Muscle of back (tissue), 11 donors: ENCODE data around the gene MIA2. TPM values are rescaled to one million over a fixed set of nuclear protein-coding genes. Genes with fewer than 3 reads are reported as not detected.

Source experiments
- DNase-seq, 3 donors: peaks; one replicate each; pipeline versions ENCODE4 v3.0.0 to v3.0.0-alpha.2; 2013
- polyA plus RNA-seq, 10 donors: library from polyadenylated mRNA; unstranded; fragments of 120-200 nt; gene quantifications; one replicate each; pipeline ENCODE4 v1.2.1, GENCODE V29; 2013; ENCODE audit not compliant: insufficient read length in 10 of 10

Gene MIA2
- polyA plus RNA-seq, 10 donors, result 15.0 to 24.5 (median 16.9) TPM

DNA sequence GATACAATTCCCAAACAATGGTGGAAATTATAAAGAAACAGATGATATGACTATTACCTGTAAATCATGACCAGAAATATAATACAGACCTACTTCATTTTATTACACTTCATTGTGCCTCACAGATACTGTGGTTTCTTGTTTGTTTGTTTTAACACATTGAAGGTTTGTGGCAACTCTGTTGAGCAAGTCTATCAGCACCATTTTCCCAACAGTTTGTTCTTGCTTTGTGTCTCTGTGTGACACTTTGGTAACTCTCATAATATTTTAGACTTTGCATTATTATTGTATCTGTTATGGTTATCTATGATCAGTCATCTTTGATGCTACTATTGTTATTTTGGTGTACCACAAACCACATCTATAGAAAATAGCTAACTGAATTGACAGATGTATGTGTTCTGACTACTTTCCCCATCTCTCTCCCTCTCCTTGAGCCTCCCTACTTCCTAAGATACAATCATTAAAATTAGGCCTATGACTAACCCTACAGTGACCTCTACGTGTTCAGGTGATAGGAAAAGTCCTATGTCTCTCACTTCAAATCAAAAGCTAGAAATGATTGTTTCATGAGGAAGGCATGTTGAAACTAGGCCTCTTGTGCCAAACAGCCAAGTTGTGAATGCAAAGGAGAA is 149.4 kb downstream of the MIA2 start:
- DNase-seq, result no peak

DNA sequence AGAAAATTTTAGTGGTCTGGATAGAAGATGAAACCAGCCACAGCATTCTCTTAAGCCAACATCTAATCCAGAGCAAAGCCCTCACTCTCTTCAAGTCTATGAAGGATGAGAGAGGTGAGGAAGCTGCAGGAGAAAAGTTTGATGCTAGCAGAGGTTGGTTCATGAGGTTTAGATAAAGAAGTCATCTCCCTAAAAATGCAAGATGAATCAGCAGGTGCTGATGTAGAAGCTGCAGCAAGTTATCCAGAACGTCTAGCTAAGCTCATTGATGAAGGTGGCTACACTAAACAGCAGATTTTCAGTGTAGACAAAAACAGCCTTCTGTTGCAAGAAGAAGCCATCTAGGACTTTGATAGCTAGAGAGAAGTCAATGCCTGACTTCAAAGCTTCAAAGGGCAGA is 150.0 kb downstream of the MIA2 start:
- no peak for DNase-seq

DNA sequence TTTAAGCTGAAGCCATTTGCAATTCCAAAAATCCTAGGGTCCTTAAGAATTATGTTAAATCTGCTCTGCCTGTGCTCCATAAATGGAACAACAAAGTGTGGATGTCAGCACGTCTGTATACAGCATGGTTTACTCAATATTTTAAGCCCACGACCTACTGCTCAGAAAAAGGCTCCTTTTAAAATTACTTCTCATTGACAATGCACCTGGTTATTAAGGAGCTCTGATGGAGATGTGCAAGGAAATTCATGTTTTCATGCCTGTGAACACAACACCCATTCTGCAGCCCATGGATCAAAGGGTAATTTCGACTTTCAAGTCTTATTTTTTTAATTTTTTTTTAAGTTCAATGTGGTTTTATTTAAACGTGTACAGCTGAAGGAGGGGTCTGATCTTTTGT is 150.5 kb downstream of the MIA2 start:
- DNase-seq, result no peak

DNA sequence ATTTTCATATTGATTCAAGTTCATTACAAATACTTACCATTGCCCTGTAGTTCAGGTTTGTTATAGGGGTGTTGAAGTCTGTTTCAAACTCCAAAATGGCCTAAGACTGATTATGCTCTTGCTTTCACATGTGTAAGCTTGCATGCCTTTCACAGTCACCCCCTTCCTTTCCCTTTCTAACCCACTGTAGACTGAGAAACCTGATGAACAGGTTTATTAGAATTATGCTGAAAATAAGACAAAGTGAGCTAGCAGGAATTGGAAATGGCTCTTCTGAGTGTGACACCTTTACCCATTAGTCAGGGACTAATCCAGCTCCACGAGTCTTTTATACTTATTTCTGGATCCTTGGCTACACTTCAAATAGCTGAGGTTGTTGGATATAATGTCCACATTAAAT is 159.6 kb downstream of the MIA2 start:
- DNase-seq, result no peak

DNA sequence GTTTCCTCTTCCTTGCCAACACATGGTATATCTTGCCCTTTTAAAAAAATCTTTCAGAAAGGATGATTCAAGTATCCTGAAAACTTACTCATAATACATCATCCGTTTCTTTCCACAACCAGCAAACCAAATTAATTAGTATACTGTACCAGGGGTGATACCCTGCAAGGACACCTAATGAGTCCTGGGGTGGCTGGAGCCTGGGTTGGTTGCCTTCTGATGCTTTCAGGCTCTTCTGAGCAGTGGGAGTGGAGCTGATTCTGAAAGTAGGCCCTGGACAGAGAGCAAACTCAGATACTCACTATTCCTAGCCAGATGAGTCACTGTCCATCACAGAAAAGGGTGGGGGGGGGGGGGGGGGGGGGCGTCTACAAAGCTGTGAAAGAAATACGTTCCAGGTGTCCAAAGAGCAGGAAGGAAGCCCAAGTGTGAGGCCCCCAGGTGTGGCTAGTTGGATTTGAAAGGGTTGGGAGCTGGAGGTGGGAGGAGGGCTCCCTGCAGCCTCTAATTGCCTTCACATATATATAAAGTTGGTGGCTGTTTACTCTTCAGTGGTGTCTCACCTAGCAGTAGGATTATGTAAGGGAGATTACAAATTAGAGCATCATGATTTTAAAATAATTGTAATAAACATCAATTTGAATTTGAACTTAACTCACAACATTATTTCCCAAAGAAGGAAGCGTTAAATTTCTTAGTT is 162.0 kb downstream of the MIA2 start:
- no peak for DNase-seq

DNA sequence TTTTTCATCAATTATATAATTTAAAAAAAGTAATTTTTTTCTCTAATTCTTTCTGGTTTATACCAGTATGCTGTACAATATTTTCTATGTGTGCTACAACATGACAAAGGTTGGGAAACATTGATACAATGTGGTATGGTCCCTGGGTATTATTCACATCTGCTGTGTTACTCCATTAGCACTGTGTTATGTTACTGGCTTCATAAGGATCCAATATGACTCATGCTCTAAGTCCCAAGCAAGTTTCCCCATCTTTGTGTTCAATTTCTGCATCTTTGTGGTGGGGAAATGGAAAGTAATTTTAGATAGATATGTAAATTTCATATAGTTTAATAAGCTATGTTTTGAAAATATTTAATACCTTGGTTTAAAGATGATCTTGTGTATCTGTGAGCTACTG is 162.7 kb downstream of the MIA2 start:
- no peak for DNase-seq

DNA sequence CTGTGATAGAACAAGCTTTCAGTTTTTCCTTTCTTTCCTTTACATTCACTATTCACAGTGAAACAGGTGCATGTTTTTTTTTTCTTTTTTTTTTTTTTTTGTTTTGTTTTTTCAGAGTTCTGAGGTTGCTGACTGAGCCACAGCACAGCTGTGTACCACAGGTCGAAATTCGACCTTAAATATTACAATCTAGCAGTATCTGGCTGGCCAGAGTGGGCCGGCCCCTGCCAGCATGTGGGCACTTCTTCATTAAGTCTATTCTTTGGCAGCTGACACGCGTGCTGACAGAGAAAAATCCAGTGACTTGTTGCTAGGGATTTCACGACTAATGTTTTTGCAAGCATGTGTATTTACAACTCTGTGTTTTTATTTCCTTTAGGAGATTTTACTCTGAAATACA is 164.7 kb downstream of the MIA2 start:
- no peak for DNase-seq

DNA sequence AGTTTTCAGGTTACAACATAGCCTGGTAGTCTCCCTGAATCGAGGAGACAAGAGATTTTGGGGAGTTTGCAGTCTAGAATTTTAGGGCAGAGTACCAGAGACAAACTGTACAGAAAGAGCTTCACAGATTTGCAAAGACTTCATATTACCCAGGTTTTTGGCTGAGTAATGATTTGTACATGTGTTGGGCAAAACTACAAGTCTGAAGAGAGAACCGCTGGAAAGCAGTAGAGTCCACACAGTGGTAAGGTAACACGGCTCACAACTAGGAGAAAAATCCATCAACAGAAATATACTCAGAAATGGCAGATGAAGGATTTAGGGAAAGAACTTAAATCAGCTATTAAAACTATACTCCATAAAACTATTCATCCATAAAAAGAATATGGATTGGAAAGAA is 172.8 kb downstream of the MIA2 start:
- DNase-seq, result no peak

DNA sequence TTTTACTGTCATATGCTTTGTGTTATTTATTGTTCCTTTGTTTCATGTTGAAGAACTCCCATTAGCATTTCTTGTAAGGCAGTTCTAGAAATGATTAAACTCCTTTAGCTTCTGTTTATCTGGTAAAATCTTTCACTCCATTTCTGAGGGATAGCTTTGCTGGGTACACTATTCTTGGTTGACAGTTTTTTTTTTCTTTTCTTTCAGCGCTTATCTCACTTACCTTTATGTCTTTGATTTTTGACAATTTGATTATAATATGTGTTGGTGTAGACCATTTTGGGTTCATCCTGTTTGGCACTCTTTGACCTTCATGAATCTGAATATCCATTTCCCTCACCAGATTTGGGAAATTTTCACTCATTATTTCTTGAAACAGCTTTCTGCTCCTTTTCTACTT is 182.4 kb downstream of the MIA2 start:
- no peak for DNase-seq

DNA sequence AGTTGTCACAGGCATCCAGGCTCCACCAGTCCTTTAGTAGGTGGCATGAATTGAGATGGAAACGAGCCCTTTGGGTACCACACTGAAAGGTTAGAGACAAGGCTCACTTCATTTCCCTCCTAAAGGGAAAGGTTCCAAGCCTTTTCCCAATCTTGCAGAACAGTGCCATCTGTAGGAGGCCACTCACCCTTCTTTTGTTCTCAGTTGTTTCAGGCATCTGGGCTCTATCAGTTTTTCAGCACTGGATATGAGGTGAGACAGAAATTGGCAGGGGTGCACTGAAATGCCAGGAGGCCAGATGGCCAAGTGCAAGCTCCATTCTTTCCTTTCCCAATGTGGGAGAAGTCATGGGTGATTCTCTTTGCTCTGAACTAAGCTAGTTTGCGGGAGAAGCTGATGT is 183.3 kb downstream of the MIA2 start:
- DNase-seq, result no peak

DNA sequence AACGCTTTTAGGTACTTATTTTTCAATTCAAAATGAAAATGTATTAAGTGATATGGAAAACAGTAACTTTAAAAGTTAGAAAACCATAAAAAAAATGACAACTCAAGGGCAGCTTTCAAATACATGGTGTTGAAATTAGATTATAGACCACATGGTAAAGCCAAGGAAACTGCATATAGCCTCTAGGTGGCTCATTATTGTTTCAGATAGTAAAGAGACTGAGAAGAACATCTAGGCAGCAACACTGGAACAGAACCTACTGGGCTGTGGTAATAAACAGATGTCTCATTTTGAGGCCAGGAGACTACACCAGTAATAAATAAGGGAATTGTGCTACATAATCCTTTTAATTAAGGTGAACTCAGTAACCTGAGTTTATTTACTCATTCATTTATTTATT is 185.6 kb downstream of the MIA2 start:
- DNase-seq, result no peak

DNA sequence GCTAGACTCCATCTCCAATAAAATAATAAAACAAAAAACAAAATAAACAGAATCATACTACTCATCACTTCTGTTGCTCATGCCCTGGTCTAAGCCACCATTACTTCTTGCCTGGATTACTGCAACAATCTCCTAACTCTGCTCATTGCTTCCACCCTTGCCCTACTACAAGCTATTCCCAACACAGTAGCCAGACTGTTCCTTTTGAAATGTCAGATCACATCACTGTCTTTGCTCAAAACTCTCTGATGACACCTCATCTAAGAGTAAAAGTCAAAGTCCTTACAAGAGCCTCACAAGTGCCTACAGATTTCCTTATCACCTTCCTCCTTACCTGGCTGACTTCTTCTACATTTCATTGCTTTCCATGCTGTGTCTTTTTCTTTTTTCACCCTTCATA is 188.5 kb downstream of the MIA2 start:
- no peak for DNase-seq

DNA sequence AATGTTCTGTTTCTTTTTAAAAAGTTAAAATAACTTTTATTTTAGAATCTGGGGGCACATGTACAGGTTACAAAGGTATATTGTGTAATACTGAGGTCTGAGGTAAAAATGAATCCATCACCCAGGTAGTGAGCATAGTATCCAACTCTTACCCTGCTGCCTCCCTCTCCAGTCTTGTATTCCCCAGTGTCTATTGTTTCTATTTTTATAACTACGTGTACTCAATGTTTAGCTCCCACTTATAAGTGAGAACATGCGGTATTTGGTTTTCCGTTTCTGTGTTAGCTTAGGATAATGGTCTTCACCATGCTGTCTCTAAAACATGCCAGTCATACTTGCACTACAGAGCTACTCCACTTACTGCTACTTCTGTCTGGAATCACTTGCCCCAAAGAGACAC is 190.1 kb downstream of the MIA2 start:
- no peak for DNase-seq

DNA sequence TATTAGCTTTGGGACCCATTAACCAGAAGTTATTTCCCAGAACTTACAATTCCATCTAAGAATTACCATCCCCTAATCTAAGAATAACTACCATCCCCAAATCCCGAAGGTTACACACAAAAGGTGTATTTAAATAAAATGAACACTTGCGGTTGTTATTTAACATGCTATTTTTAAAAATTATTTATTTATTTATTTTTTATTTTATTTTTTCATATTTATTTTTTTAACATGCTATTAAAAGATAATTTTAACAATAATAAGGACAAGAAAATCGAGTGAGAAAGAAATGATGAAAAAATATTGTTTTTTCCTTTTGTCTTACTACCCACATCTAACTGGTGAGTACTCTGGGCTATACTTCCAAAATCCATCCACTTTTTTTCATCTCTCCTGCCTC is 192.2 kb downstream of the MIA2 start:
- no peak for DNase-seq

DNA sequence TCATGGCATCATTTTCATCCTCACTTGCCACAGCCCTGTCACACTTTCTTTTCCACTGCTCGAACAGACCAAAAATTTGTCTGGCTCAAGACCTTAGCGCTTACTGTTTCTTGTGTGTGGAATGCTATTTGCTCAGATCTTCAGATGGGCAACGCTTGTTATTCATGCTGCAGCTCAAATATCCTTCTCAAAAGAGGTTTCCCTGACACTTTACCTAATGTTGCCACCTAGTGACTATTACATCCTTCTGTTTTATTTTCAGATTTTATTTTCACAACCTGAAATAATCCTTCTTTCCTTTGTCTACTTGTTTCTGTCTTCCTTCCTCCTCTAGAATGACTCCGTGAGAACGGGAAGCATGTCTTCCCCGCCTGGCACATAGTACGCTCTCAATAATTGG is 192.9 kb downstream of the MIA2 start:
- DNase-seq, result peak; percentile 10 to 32 (median 18)

DNA sequence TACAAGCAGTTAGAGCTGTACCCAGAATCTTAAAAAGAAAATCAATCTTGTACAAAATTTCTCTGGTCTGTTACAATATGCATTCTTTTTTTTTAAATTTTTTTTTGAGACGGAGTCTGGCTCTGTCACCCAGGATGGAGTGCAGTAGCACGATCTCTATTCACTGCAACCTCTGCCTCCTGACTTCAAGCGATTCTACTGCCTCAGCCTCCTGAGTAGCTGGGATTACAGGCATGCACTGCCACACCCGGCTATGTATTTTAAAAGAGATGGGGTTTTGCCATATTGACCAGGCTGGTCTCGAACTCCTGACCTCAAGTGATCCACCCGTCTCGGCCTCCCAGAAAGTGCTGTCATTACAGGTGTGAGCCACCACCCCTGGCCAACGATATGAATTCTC is 194.4 kb downstream of the MIA2 start:
- DNase-seq, result no peak

DNA sequence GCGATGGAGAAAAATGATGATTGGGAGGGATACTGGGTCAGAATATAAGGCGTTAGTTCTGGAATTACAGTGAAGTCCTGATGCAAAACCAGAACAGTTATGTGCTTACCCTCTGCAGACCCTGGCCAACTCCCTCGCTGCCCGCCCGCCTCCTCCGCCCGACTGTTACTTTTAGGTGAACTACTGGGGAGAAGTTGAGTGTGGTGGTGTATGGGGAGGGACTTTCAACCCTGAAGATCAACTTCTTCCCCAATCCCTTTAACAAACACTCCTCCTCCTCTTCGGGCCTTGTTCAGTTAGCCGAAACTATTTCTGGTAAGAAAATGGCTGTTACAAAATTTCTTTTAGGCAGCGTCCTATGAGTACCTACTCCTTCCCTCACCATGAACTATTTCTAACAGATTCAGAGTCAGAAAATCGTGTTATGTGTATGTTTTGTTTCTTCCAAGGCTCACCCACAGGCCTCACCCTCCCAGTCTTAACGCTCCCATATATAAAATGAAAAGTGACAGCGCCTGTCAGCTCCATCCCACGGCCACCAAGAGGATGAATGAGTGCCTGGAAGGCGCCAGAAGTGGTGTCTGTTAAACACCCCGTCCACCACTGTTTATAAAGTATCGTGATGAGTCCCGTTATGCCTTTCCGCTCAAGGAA is 197.2 kb downstream of the MIA2 start:
- peak in 2 of 3 donors; percentile 10 to 34 for DNase-seq

DNA sequence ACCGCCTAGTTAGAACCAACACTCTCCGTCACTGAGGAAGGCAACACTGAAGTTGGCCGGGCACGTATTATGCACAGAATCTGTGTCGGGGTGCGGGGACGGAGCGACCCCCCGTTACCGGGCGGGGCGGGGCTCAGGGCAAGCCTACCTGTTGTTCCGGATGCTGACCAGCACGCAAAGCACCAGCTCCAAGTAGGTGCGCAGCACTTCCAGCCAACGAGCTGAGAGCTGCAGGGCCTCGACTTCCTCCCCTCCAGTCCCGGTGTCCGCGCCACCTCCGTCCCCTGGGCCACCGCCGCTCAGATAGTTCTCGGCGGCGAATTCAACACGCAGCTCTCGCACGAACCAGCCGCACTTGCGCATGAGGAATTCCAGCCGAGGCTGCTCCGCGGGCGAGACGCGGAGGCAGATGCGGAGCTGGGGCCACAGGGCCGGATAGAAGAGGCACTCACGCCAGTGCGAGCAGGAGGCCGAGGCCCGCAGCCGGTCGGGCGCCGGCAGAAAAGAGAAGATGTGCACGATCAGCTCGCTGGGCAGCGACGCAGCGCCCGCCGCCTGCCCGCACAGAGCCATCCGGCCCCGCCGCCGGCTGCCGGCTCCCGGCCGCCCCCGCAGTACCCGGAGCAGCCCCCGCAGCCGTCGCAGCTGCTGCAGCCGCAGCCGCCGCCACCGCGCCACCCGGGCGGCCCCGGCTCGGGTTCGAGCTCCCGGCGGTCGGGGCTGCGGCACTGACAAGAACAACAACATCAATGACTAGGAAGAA is 197.9 kb downstream of the MIA2 start:
- DNase-seq, result peak; percentile 19 to 84 (median 42)

DNA sequence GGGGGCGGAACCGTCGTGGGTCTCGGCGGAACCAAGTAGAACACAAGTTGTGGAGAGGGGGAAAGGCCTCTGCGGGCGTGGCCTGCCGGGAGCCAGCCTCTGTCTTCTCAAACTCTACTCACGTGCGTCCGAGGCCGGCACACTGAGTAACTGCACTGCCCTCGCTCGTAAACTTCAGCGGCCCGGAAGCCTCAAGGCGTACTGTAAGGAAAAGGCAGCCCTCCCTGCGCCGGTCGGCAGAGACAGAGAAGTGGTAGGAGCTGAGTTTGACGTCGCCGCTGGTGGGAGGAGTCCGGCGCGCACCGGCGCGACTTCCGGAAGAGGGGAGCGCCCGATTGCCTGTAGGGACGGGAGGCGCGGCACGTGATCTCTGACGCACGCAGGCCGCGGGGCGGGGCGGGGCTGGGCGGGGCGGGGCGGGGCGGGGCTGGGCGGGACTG is 198.5 kb downstream of the MIA2 start, which contains the start of gene FBXO33:
Gene FBXO33, minus strand, starts transcription at position 255 of the 440 bp plus-strand sequence. CDS start 271 bp downstream, outside the sequence.
- peak; percentile 96 to 99 (median 98) for DNase-seq

DNA sequence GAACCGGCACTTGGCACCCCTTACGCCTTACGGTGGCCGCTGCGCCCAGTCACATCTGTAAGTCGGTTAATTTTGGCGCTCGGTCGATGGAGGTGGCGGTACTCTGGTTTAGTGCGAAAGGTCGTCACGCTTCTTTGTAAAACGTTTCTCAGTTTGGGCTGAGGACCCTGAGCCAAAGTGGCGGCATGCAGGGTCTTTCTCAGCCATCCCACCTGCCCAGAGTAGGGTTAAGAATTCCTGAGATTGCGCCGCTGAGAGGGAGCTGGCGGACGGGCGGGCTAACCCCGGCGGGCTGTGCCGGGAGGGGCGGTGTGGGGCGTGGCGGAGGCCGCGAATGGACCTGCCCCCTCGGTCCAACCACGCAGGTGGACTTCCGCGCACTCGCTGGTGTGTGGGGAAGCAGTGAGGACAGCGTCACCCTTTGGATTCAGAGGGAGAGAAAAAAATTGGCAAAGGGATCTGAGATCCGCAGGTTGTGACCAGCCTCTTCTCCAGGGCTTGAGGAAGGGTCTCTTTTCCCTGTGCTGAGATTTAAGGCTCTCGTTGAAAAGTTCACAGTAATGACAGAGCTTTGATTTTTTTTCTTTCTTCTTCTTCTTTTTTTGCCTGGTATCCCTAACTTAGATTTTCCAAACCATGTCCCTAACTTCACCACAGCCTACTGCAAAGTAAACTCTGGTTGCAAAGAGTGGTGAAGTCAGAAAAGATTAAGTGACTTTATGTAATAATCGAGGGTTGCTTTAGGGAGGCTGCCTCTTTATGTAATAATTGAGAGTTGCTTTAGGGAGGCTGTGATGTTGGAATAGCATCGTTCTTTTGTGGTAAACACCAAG is 199.1 kb downstream of the MIA2 start:
- DNase-seq, result peak; percentile 76 to 94 (median 86)

DNA sequence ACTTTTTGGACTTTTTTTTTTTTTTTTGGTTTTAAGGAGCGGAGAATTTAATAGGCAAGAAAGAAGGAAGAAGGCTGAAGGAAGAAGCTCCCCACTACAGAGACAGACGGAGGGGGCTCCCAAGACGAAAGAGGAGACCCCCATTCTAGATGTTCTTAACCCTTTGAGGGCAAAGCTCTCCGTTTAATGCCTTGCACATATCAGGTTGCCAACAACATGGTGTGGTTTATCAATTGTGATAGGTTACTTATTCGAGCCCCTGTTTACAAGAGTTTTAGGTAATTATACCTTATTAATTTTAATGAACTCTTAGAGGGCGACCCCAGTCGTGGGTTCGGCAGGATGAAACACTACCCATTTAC is 199.7 kb downstream of the MIA2 start:
- peak in 1 of 3 donors; percentile 6 for DNase-seq
